ENCODE data around the gene RAB20.

- TF ChIP-seq CTCF (IDR thresholded peaks at IDR 0.05; ENCODE audit: insufficient read depth, low read length) (no peak), POLR2AphosphoS5 (IDR thresholded peaks at IDR 0.05; ENCODE audit: low read depth) (no peak)
Measured at GRCh38 chr13:110509478-110509926, 52.0 kb downstream of the RAB20 start.
